HepG2 (cell line): ENCODE measurements around the gene SPCS1. TPM values are rescaled to one million over a fixed set of nuclear protein-coding genes. Genes with fewer than 3 reads are reported as not detected.

Source experiments
- ARNT ChIP-seq: fragments of 450-650 bp; IDR thresholded peaks from 2 replicates; pipeline ENCODE4 v1.6.1; 2017
- FOSL2 ChIP-seq: sonication (generic); formaldehyde crosslinking; IDR thresholded peaks from 2 replicates; pipeline ENCODE4 v1.4.0; 2020; ENCODE audit warnings: missing genetic modification reagents
- HMG20B ChIP-seq: conservative IDR thresholded peaks from 2 replicates; pipeline ENCODE4 v1.6.1; 2016; ENCODE audit warnings: missing genetic modification reagents, missing compliant biosample characterization
- HOXA7 ChIP-seq: sonication (generic); formaldehyde crosslinking; IDR thresholded peaks from 2 replicates; pipeline ENCODE4 v1.8.1; 2022; ENCODE audit warnings: mild to moderate bottlenecking, missing genetic modification reagents, moderate library complexity
- HOXA9 ChIP-seq: sonication (generic); formaldehyde crosslinking; IDR thresholded peaks from 2 replicates; pipeline ENCODE4 v1.8.1; 2022; ENCODE audit warnings: missing genetic modification reagents, mild to moderate bottlenecking, moderate library complexity, borderline replicate concordance
- MBD4 ChIP-seq: IDR thresholded peaks from 2 replicates; pipeline ENCODE4 v1.6.1; 2012; ENCODE audit warnings: low read length, inconsistent platforms, borderline replicate concordance
- NR2F2 ChIP-seq: IDR thresholded peaks from 2 replicates; pipeline ENCODE4 v1.6.1; 2012; ENCODE audit warnings: low read depth, inconsistent platforms, borderline replicate concordance
- PITX1 ChIP-seq: sonication (generic); formaldehyde crosslinking; IDR thresholded peaks from 2 replicates; pipeline ENCODE4 v1.5.1; 2020; ENCODE audit warnings: mild to moderate bottlenecking, missing genetic modification reagents
- RORA ChIP-seq: sonication (generic); formaldehyde crosslinking; IDR thresholded peaks from 2 replicates; pipeline ENCODE4 v1.5.0; 2020; ENCODE audit warnings: mild to moderate bottlenecking, missing genetic modification reagents, moderate library complexity
- THAP7 ChIP-seq: sonication (generic); formaldehyde crosslinking; IDR thresholded peaks from 2 replicates; pipeline ENCODE4 v1.8.1; 2023; ENCODE audit warnings: mild to moderate bottlenecking, missing genetic modification reagents
- ZBTB14 ChIP-seq: sonication (generic); formaldehyde crosslinking; IDR thresholded peaks from 2 replicates; pipeline ENCODE4 v1.4.0; 2020; ENCODE audit warnings: missing genetic modification reagents
- ZNF343 ChIP-seq: sonication (generic); formaldehyde crosslinking; IDR thresholded peaks from 2 replicates; pipeline ENCODE4 v1.4.0; 2020; ENCODE audit warnings: mild to moderate bottlenecking, missing genetic modification reagents
- ZNF513 ChIP-seq: sonication (generic); formaldehyde crosslinking; conservative IDR thresholded peaks from 2 replicates; pipeline ENCODE4 v1.5.0; 2020; ENCODE audit warnings: missing genetic modification reagents
- ZNF670 ChIP-seq: sonication (generic); formaldehyde crosslinking; IDR thresholded peaks from 2 replicates; pipeline ENCODE4 v1.8.0; 2022; ENCODE audit warnings: mild to moderate bottlenecking, missing genetic modification reagents, borderline replicate concordance
- ZNF691 ChIP-seq: sonication (generic); formaldehyde crosslinking; IDR thresholded peaks from 2 replicates; pipeline ENCODE4 v1.4.0; 2020; ENCODE audit warnings: missing genetic modification reagents, low read depth, mild to moderate bottlenecking, borderline replicate concordance
- polyA plus RNA-seq, 8 experiments: library from polyadenylated mRNA; depleted of rRNA in 3 of 8; stranded (reverse) in 7 of 8; unstranded in 1 of 8; fragments of >200 nt; fragmentation: Illumina TruSeq in 4 of 8; extraction: Trizol in 4 of 8; gene quantifications; 2 replicates each; pipeline versions ENCODE4 v1.2.1 to v1.2.3, GENCODE V29; 2011 to 2016; ENCODE audit warnings: low read depth in 4 of 8, missing spikeins in 1 of 8, mixed read lengths in 1 of 8; ENCODE audit not compliant: insufficient read depth in 1 of 8
- total RNA-seq, 5 experiments: library from RNA; depleted of rRNA; stranded (reverse); fragments of >200 nt; fragmentation: Illumina TruSeq; extraction: Trizol; gene quantifications; 2 replicates each; pipeline ENCODE4 v1.2.3, GENCODE V29; 2016; ENCODE audit warnings: low read depth in 1 of 5
- TF ChIP-seq, protein P1 (sequence below): sonication (generic); formaldehyde crosslinking; IDR thresholded peaks from 2 replicates; pipeline ENCODE4 v1.8.0; 2022; ENCODE audit warnings: mild to moderate bottlenecking, missing genetic modification reagents
- TF ChIP-seq, protein P2 (sequence below): sonication (generic); formaldehyde crosslinking; IDR thresholded peaks from 2 replicates; pipeline ENCODE4 v1.8.0; 2022; ENCODE audit warnings: mild to moderate bottlenecking, missing genetic modification reagents, borderline replicate concordance
- TF ChIP-seq, protein P3 (sequence below): sonication (generic); formaldehyde crosslinking; IDR thresholded peaks from 2 replicates; pipeline ENCODE4 v1.4.0; 2020; ENCODE audit warnings: mild to moderate bottlenecking, missing genetic modification reagents

The SPCS1 gene
- total and polyA plus RNA-seq, 2 of the 13 experiments (the other 11 are each of a cell fraction or from before 2014, with no cell fraction given), result 84.6 to 120 TPM

- TF ChIP-seq HMG20B (CRISPR knock-in tag) (no peak), ZNF670 (peak; percentile 88; the same call in 1 of the 2 replicates), ZNF691 (CRISPR knock-in tag) (0 out of 2 replicates have a peak, but pooled peaks have one; percentile 64), THAP7 (CRISPR knock-in tag) (0 out of 2 replicates have a peak, but pooled peaks have one; percentile 77), ZNF513 (CRISPR knock-in tag) (0 out of 2 replicates have a peak, but pooled peaks have one; percentile 50), ZBTB14 (CRISPR knock-in tag) (no peak), ARNT (no peak), MBD4 (no peak), FOSL2 (CRISPR knock-in tag) (peak; percentile 9), HOXA7 (CRISPR knock-in tag) (no peak), HOXA9 (CRISPR knock-in tag) (no peak), PITX1 (CRISPR knock-in tag) (peak; percentile 50), NR2F2 (no peak), ZNF343 (CRISPR knock-in tag) (no peak), RORA (CRISPR knock-in tag) (no peak)
- TF ChIP-seq, protein P1, sequence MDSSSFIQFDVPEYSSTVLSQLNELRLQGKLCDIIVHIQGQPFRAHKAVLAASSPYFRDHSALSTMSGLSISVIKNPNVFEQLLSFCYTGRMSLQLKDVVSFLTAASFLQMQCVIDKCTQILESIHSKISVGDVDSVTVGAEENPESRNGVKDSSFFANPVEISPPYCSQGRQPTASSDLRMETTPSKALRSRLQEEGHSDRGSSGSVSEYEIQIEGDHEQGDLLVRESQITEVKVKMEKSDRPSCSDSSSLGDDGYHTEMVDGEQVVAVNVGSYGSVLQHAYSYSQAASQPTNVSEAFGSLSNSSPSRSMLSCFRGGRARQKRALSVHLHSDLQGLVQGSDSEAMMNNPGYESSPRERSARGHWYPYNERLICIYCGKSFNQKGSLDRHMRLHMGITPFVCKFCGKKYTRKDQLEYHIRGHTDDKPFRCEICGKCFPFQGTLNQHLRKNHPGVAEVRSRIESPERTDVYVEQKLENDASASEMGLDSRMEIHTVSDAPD (CRISPR knock-in tag), result no peak; the same call in 1 of the 2 replicates
- TF ChIP-seq, protein P2, sequence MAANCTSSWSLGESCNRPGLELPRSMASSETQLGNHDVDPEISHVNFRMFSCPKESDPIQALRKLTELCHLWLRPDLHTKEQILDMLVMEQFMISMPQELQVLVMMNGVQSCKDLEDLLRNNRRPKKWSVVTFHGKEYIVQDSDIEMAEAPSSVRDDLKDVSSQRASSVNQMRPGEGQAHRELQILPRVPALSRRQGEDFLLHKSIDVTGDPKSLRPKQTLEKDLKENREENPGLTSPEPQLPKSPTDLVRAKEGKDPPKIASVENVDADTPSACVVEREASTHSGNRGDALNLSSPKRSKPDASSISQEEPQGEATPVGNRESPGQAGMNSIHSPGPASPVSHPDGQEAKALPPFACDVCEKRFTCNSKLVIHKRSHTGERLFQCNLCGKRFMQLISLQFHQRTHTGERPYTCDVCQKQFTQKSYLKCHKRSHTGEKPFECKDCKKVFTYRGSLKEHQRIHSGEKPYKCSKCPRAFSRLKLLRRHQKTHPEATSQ (CRISPR knock-in tag), result peak; percentile 88
- TF ChIP-seq, protein P3, sequence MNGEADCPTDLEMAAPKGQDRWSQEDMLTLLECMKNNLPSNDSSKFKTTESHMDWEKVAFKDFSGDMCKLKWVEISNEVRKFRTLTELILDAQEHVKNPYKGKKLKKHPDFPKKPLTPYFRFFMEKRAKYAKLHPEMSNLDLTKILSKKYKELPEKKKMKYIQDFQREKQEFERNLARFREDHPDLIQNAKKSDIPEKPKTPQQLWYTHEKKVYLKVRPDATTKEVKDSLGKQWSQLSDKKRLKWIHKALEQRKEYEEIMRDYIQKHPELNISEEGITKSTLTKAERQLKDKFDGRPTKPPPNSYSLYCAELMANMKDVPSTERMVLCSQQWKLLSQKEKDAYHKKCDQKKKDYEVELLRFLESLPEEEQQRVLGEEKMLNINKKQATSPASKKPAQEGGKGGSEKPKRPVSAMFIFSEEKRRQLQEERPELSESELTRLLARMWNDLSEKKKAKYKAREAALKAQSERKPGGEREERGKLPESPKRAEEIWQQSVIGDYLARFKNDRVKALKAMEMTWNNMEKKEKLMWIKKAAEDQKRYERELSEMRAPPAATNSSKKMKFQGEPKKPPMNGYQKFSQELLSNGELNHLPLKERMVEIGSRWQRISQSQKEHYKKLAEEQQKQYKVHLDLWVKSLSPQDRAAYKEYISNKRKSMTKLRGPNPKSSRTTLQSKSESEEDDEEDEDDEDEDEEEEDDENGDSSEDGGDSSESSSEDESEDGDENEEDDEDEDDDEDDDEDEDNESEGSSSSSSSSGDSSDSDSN (CRISPR knock-in tag), result peak; percentile 90
These were observed at the start of gene SPCS1, which contains the start of gene GLT8D1 (continued) for GRCh38 chr3:52705688-52706686.
